ENCODE results near the gene FASTKD3.
"Not testable (repeated sequence)": the region's sequence is repeated elsewhere in the genome, so short reads cannot be mapped to it uniquely, and the experiment has no call there.

The FASTKD3 gene

GRCh38 chr5:7868773-7869473, at the start of gene FASTKD3, which contains the start of gene MTRR:
TSS of gene FASTKD3 (minus strand) at chr5:7869031. CDS start at chr5:7868083, 948 bp downstream.
TSS of gene MTRR (plus strand) at chr5:7869148. CDS start at chr5:7870795, 1,647 bp downstream.
- DNase-seq (ENCODE audit: low read depth) = peak; percentile 78
- no peak for TF ChIP-seq CTCF (IDR thresholded peaks at IDR 0.05; ENCODE audit: control insufficient read depth, extremely low read depth, insufficient read depth)
- H3K4me3 ChIP-seq (ENCODE audit: low read depth, low read length) = peak within 1 kb of the TSS; percentile 81

- TF ChIP-seq CTCF (IDR thresholded peaks at IDR 0.05; ENCODE audit: control insufficient read depth, extremely low read depth, insufficient read depth) = no peak
- H3K4me3 ChIP-seq (ENCODE audit: low read depth, low read length) = no peak overlapping the region
- no peak for DNase-seq (ENCODE audit: low read depth)
These were observed 48.6 kb upstream of the FASTKD3 start for GRCh38 chr5:7917130-7918123.

- H3K4me3 ChIP-seq (ENCODE audit: low read depth, low read length) = no peak overlapping the region
- no peak for TF ChIP-seq CTCF (IDR thresholded peaks at IDR 0.05; ENCODE audit: control insufficient read depth, extremely low read depth, insufficient read depth)
- DNase-seq (ENCODE audit: low read depth) = no peak
These were observed 47.5 kb upstream of the FASTKD3 start for GRCh38 chr5:7916171-7916804.

GRCh38 chr5:7911429-7911771, 42.6 kb upstream of the FASTKD3 start:
- not testable (repeated sequence) for DNase-seq (ENCODE audit: low read depth); H3K4me3 ChIP-seq (ENCODE audit: low read depth, low read length)

- DNase-seq (ENCODE audit: low read depth) = no peak
- no peak for TF ChIP-seq CTCF (IDR thresholded peaks at IDR 0.05; ENCODE audit: control insufficient read depth, extremely low read depth, insufficient read depth)
- no peak overlapping the region for H3K4me3 ChIP-seq (ENCODE audit: low read depth, low read length)
These were observed 42.1 kb upstream of the FASTKD3 start for GRCh38 chr5:7910738-7911428.

GRCh38 chr5:7908317-7908716, 39.5 kb upstream of the FASTKD3 start:
- H3K4me3 ChIP-seq (ENCODE audit: low read depth, low read length) = no peak overlapping the region
- no peak for TF ChIP-seq CTCF (IDR thresholded peaks at IDR 0.05; ENCODE audit: control insufficient read depth, extremely low read depth, insufficient read depth)
- DNase-seq (ENCODE audit: low read depth) = no peak
